Ascending aorta (tissue), 2 donors: Measurements from ENCODE around the gene ADCK2. TPM values are rescaled to one million over a fixed set of nuclear protein-coding genes. Genes with fewer than 3 reads are reported as not detected.
A peak's percentile ranks its signal among the peaks of the same experiment; 100 is the strongest.
"Not testable (repeated sequence)": the region's sequence is repeated elsewhere in the genome, so short reads cannot be mapped to it uniquely, and the experiment has no call there.

ENCODE experiments used
- DNase-seq, 2 donors: peaks; one replicate each; pipeline ENCODE4 v3.0.0-alpha.2; 2019; ENCODE audit warnings: low spot score in 2 of 2
- H3K27ac ChIP-seq, 2 donors: fragments of 200-600 bp; sonication (generic); one replicate each; pipeline ENCODE4 v1.5.1; 2016 to 2017; ENCODE audit warnings: mild to moderate bottlenecking in 1 of 2
- H3K27me3 ChIP-seq: fragments of 200-600 bp; sonication (generic); one replicate; pipeline ENCODE4 v1.5.1; 2017
- H3K36me3 ChIP-seq, 2 donors: fragments of 200-600 bp; sonication (generic); one replicate each; pipeline ENCODE4 v1.5.1; 2016
- H3K4me1 ChIP-seq, 2 donors: fragments of 200-600 bp; sonication (generic); one replicate each; pipeline ENCODE4 v1.5.1; 2016 to 2017; ENCODE audit warnings: mild to moderate bottlenecking in 1 of 2
- H3K4me3 ChIP-seq, 2 donors: fragments of 200-600 bp; sonication (generic); one replicate each; pipeline ENCODE4 v1.5.1; 2016 to 2017; ENCODE audit warnings: mild to moderate bottlenecking in 1 of 2
- H3K9me3 ChIP-seq, 2 donors: fragments of 200-600 bp; sonication (generic); one replicate each; pipeline ENCODE4 v1.5.1; 2016
- intact Hi-C: fragments of 100-400 bp; cut with DNase I; formaldehyde crosslinking; loops from one replicate; pipeline ENCODE4 v1.15.1; 2023
- total RNA-seq: library from RNA; depleted of rRNA; stranded (reverse); fragments of >200 nt; gene quantifications from one replicate; pipeline ENCODE4 v1.1.0, GENCODE V29; 2016
- TF ChIP-seq, protein P1 (sequence below), 3 experiments: fragments of 200-600 bp in 2 of 3; fragments of 450-650 bp in 1 of 3; sonication (generic) in 2 of 3; IDR thresholded peaks; one replicate each; pipeline ENCODE4 v1.5.1; 2016 to 2019; ENCODE audit warnings: antibody characterized with exemption in 3 of 3, mild to moderate bottlenecking in 1 of 3, moderate library complexity in 1 of 3

ADCK2 gene
- total RNA-seq, 1 donor from 2014 or later: 46.1 TPM

DNA sequence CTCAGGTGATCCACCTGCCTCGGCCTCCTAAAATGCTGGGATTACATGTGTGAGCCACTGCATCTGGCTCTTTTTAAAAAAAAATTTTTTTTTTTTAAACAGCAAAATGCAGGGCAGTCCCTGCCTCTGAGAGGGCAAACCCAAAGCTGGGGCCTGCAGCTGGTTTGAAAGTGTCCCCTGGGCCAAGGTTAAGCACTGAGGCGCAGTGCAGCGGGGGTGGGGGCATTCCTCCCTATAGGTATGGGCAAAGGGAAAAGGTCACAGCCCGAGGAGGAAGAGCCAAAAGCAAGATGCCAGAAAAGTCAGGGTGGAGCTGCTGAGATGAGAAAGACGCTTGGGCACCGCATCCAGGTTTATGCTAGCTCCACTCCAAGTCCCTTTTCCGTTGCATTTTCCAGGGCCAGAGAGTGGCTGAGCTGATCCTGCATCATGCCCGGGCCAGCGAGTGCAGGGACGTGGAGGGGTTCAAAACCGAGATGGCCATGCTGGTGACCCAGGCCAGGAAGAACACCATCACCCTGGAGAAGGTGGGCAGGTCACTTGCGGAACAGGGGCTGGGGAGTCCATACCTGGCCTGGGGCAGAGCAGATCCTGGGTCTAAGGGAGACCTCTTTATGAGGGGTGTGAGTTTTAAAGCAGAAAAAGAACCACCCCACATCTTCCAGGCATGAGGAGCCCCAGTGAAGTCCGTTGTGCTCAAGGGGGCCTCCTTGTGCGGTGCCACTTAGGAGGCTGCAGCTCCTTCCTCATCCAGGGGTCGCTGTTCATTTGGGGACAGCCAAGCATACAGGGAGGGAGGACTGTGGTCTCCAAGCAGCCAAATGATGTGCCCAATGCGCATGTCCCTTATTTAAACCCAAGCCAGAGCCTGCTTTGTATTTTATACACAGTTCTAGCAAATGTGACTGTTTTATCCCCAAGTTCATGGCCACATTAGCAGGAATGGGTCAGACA lies 16.7 kb downstream of the ADCK2 start:
- Histone ChIP-seq H3K4me3 (no peak overlapping the region), H3K4me1 (no peaks in the 10 kb centered on the region), H3K36me3 (peaks cover 35 to 44% of the 10 kb centered on the region in 2 donors), H3K27me3 (no peaks in the 10 kb centered on the region), H3K27ac (no peak overlapping the region), H3K9me3 (no peaks in the 10 kb centered on the region)
- intact Hi-C loops: no loop called here
- TF ChIP-seq, protein P1, sequence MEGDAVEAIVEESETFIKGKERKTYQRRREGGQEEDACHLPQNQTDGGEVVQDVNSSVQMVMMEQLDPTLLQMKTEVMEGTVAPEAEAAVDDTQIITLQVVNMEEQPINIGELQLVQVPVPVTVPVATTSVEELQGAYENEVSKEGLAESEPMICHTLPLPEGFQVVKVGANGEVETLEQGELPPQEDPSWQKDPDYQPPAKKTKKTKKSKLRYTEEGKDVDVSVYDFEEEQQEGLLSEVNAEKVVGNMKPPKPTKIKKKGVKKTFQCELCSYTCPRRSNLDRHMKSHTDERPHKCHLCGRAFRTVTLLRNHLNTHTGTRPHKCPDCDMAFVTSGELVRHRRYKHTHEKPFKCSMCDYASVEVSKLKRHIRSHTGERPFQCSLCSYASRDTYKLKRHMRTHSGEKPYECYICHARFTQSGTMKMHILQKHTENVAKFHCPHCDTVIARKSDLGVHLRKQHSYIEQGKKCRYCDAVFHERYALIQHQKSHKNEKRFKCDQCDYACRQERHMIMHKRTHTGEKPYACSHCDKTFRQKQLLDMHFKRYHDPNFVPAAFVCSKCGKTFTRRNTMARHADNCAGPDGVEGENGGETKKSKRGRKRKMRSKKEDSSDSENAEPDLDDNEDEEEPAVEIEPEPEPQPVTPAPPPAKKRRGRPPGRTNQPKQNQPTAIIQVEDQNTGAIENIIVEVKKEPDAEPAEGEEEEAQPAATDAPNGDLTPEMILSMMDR (IDR thresholded peaks at IDR 0.05): no peak
- DNase-seq: peak in 1 of 2 donors; percentile 44

GRCh38 chr7:140691376-140692045 lies 18.8 kb downstream of the ADCK2 start:
- intact Hi-C loops: no loop called here
- no peak overlapping the region for H3K4me3 ChIP-seq
- DNase-seq: peak in 1 of 2 donors; percentile 50
- no peaks in the 10 kb centered on the region for H3K9me3 ChIP-seq
- no peaks in the 10 kb centered on the region for H3K27me3 ChIP-seq
- TF ChIP-seq, protein P1 (IDR thresholded peaks at IDR 0.05): no peak
- H3K27ac ChIP-seq: no peak overlapping the region
- H3K4me1 ChIP-seq: peaks cover 0 to 4% of the 10 kb centered on the region in 2 donors
- H3K36me3 ChIP-seq: peaks cover 28 to 39% of the 10 kb centered on the region in 2 donors

GRCh38 chr7:140693849-140694248 lies 21.1 kb downstream of the ADCK2 start:
- peak in 1 of 2 donors; percentile 57 for DNase-seq
- H3K27ac ChIP-seq, H3K27me3 ChIP-seq, intact Hi-C loops, H3K4me3 ChIP-seq, H3K9me3 ChIP-seq: not testable (repeated sequence)
- Histone ChIP-seq H3K36me3 (peaks cover 12 to 20% of the 10 kb centered on the region in 2 donors), H3K4me1 (peaks cover 0 to 13% of the 10 kb centered on the region in 2 donors)

DNA sequence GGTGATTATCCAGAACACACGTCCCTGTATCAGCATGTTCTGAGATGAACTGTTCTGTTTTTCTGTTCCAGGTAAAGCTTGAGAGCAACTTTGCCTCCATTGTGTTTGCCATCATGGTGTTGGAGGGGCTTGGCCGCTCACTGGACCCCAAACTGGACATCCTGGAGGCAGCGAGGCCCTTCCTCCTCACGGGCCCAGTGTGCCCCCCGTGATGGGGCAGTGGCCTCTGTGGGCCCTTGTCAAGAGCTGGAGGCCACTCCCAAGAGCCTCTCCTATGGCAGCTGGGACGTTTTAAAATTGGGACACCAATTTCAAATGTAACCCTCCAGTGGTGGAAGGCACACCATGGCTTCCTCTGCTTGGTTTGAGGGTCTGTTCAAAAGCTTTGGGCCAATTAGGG lies 21.8 kb downstream of the ADCK2 start:
- peak in 1 of 2 donors; percentile 35 for DNase-seq
- peaks cover 10 to 15% of the 10 kb centered on the region in 2 donors for H3K36me3 ChIP-seq
- TF ChIP-seq, protein P1 (IDR thresholded peaks at IDR 0.05): no peak
- peaks cover 0 to 13% of the 10 kb centered on the region in 2 donors for H3K4me1 ChIP-seq
- no peaks in the 10 kb centered on the region for H3K27me3 ChIP-seq
- no peak overlapping the region for H3K27ac ChIP-seq
- intact Hi-C loops: no loop called here
- H3K9me3 ChIP-seq: no peaks in the 10 kb centered on the region
- H3K4me3 ChIP-seq: no peak overlapping the region

DNA sequence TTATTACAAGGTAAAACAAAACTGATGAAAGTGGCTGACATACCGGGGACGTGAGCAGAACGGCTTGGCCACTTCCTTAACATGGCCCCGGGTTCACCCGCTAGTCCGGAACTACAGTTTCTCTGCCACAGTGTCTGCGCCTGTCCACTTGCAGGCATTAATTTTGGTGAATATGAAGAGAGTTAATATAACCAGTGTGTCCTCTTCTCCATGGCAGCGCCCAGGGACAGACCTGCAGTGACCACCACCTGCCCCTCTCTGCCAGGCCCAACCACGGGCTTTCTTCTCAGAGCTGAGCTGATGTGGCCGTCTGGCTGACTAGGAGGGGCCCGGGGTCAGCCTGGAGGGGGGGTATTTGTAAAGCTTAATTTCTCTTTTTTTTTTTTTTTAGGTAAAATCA lies 22.6 kb downstream of the ADCK2 start:
- TF ChIP-seq, protein P1 (IDR thresholded peaks at IDR 0.05): no peak
- Histone ChIP-seq H3K9me3 (no peaks in the 10 kb centered on the region), H3K36me3 (peaks cover 2 to 11% of the 10 kb centered on the region in 2 donors), H3K4me1 (peaks cover 0 to 13% of the 10 kb centered on the region in 2 donors), H3K27ac (peak overlapping the region; percentile 80 to 89), H3K4me3 (no peak overlapping the region), H3K27me3 (no peaks in the 10 kb centered on the region)
- DNase-seq: peak in 1 of 2 donors; percentile 58
- intact Hi-C loops: no loop called here
